ENCODE measurements around the gene EIF4G3.

DNA sequence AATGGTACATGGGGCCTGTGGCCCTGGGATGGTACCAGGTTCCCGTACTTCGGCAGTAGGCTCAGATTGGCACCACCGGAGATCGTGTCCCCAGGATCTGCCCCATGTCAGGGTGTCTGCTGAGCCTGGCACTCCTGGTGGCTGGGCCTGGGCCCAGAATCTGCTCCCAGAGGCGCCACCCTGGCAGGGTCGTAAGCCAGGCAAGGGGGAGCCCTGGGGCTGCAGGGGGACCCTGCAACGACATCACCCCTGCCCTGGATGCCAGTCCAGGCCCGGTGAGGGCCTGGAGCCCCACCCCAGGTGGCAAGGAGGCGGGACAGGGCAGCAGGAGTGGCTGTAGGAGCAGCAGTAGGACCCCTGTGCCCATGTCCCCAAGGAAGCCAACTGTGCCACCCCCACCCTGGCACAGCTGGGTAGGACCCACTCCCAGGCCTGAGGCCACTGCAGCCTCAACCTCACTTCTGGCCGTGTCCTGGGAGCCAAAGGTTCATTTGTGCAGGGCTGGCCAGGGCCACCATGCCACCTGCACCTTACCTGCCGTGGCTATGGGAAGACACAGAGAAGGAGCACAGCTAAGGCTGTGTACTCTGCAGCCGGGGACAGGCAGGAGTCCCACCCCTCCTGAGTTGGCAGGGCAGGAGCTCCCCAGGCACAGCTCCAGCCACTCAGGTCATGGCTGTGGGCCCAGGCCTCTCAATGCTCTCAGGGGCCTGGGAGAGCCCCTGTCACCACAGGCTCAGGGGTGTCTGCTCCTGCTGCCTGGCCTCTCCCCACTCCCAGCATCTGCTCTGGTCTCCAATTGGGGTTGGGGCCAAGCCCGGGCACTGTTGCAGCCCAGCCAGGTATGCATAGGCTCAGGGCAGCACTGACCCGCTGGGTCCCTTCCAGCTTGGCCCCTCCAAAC lies 141.7 kb downstream of the EIF4G3 start:
- TF ChIP-seq, protein P1, sequence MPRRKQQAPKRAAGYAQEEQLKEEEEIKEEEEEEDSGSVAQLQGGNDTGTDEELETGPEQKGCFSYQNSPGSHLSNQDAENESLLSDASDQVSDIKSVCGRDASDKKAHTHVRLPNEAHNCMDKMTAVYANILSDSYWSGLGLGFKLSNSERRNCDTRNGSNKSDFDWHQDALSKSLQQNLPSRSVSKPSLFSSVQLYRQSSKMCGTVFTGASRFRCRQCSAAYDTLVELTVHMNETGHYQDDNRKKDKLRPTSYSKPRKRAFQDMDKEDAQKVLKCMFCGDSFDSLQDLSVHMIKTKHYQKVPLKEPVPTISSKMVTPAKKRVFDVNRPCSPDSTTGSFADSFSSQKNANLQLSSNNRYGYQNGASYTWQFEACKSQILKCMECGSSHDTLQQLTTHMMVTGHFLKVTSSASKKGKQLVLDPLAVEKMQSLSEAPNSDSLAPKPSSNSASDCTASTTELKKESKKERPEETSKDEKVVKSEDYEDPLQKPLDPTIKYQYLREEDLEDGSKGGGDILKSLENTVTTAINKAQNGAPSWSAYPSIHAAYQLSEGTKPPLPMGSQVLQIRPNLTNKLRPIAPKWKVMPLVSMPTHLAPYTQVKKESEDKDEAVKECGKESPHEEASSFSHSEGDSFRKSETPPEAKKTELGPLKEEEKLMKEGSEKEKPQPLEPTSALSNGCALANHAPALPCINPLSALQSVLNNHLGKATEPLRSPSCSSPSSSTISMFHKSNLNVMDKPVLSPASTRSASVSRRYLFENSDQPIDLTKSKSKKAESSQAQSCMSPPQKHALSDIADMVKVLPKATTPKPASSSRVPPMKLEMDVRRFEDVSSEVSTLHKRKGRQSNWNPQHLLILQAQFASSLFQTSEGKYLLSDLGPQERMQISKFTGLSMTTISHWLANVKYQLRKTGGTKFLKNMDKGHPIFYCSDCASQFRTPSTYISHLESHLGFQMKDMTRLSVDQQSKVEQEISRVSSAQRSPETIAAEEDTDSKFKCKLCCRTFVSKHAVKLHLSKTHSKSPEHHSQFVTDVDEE (CRISPR knock-in tag; IDR thresholded peaks at IDR 0.05): no peak
- TF ChIP-seq ESRRG (CRISPR knock-in tag; IDR thresholded peaks at IDR 0.05): no peak
- no peak for TF ChIP-seq RARB (CRISPR knock-in tag; IDR thresholded peaks at IDR 0.05)
- TF ChIP-seq PATZ1 (CRISPR knock-in tag; IDR thresholded peaks at IDR 0.05; ENCODE audit: borderline replicate concordance): no peak
- no peak for TF ChIP-seq ZNF70 (CRISPR knock-in tag; IDR thresholded peaks at IDR 0.05)
- TF ChIP-seq TOX (CRISPR knock-in tag; IDR thresholded peaks at IDR 0.05; ENCODE audit: borderline replicate concordance): no peak
- TF ChIP-seq GLIS3 (CRISPR knock-in tag; IDR thresholded peaks at IDR 0.05): no peak
- TF ChIP-seq CSDC2 (CRISPR knock-in tag; IDR thresholded peaks at IDR 0.05): no peak
- no peak for TF ChIP-seq OSR1 (CRISPR knock-in tag; IDR thresholded peaks at IDR 0.05)
- no peak for TF ChIP-seq SNAI2 (CRISPR knock-in tag; IDR thresholded peaks at IDR 0.05)
- TF ChIP-seq ZNF8 (CRISPR knock-in tag; IDR thresholded peaks at IDR 0.05): no peak
- TF ChIP-seq ZFP30 (CRISPR knock-in tag; IDR thresholded peaks at IDR 0.05): no peak
